GM18868 (cell line): ENCODE measurements around the gene TTC21A.

Experiments
- ATAC-seq: cut with Tn5 transposase; IDR thresholded peaks from one replicate; pipeline ENCODE4 v1.9.1; 2021; ENCODE audit warnings: mild to moderate bottlenecking, moderate library complexity; ENCODE audit not compliant: unreplicated experiment

The TTC21A gene

GRCh38 chr3:39097716-39098472, 9.6 kb upstream of the TTC21A start:
- ATAC-seq: no peak

DNA sequence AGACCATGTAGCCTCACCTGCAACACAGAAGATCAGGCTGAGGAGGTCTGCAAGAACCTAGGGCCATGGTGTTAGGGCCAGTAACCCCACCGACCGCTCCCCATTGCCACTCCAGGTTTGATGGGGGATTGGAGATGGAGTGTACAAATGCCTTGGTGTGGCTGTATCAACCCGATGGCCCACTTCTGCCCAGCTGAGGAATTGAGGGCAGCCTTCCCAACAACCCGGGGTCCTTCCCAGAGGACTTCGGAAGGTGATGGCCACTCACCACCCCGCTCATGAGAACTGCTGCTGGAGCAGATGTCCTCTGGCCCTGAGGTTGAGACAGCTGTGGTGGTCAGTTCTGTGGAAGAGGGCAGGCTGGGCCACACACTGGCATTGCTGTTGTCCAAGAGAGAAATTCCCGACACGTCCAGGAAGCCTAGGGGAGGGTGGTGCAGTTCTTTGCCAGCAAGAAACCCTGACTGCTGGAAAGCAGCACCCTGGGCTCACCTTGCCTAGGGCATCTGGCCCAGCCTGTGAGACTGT, 8.9 kb upstream of the TTC21A start:
- no peak for ATAC-seq

DNA sequence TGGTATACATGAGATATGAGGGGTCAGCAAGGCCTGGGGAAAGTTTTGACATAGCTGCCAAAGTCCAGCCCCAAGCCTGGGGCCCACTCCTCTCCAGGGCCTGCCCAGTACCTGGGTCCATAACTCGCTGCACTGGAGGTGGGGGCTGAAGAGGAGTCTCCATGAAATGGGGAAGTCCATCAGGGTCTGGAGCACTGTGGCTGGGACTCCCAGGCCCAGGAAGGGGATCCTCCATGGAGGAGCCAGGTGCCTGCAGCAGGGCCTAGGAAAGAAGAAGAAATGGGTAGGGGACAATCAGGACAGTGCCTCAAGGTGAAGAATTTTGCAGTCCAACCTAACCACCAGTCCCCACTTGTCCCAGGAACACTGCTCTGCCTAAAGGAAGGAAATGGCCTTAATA, 8.2 kb upstream of the TTC21A start:
- no peak for ATAC-seq

DNA sequence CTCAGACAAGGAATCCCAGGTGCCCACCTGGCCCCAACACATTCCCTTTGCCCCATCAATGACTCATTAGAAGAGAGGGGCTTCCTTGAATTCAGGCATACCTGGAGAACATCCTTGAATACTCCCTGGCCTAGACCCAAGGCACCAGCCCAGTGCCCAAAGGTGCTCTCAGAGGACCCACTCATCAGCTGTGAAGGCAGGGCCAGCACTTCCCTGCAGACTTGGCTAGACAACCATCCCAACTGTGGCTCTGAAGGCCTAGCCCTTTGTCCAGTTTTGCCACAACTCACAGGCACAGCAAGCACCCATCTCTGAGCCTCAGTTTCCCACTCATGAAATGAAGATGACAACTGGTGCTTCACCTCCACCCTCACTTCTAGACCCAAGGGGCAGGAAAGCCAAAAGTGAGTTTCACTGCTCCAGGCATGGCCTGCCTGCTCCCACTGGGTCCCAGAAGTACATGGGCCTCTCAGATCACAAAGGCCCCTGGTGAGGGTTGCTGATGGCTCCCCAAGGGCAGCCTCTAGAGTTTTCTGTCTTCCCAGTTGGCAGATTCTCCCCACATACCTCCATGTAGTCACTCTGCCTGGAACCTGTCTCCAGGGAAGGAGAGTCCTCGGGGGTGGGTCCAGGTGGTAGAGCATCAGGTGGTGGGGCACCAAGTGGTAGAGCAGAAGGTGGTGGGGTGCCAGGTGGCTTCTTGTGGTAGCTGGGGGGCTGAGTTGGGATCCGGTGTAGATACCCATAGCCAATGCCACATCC, 7.6 kb upstream of the TTC21A start:
- no peak for ATAC-seq

- ATAC-seq: no peak
These were observed 7.0 kb upstream of the TTC21A start for GRCh38 chr3:39100500-39100886.

- ATAC-seq: no peak
These were observed 6.3 kb upstream of the TTC21A start for GRCh38 chr3:39101022-39101689.

DNA sequence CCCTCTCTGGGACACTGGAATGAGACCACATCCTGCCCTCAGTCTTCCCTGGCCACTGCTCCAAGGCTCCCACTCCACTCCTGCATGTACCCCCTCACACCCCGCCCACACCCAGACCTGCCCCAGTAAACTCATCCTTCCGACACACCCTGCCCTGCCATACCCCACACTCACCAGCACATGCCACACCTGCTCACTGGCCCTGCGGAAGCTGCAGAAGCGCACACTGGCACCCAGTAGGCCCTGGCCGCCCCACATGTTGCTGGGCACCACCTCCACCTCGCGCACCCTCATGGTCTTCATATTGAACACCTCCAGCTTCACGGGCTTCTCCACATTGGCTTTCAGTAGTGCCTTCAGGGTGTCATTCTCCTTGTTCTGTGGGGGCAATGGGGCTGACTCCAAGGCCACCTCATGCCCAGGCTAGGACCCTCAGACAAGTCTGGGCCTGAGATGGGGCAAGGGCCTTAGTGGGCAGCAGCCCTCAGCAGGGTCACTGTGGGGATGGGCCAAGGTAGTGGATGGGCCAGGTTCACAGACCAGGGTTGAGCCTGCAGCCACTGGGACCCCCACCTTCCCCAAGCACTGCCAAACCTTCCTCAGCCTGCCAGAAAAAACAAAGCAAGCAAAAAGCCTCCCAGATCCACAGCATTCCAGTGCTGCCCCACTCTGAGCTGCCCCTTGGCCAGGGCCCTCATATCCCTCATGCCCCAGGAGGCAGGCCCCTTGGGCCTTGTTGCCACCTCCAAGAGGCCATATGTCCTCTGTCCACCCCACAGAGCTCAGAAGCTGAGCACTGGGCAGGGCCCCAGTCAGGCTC, 4.8 kb upstream of the TTC21A start:
- no peak for ATAC-seq

GRCh38 chr3:39103324-39103693, 4.2 kb upstream of the TTC21A start:
- ATAC-seq: no peak

- no peak for ATAC-seq
These were observed 3.5 kb upstream of the TTC21A start for GRCh38 chr3:39103791-39104552.

DNA sequence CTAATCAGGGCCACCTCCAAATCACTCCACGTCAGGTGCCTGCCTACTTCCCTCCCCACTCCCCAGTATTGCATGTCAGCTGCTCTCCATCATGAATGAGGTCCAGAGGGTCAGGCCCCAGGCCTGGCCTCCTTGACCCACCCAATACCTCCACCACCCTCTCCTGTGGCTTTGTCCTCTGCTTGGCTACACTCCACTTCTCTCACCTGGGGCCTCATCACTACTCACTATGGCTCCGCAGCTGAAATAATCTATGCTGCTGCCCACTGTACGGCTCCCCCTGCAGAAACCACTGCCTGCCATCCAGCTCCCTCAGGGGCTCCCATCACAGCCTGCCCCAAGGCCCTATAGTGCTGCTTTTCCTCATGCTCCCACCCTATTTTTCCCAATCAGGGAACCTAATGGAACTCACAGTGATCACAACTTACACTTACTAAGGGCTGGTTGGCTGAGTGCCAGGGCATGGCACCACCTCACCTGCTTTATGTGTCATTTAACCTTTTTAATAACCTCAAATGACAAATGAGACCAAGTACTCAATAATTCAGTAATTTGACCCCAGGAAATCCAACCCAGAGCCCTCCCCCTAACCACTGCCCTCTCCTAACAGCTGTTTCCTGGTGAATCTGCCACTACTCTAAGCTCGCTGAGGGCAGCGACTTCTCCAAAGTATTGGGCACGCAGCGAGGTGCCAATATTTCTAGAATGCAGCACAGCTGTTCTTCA, 2.4 kb upstream of the TTC21A start:
- no peak for ATAC-seq

- ATAC-seq: no peak
These were observed 1.8 kb upstream of the TTC21A start for GRCh38 chr3:39105687-39106063.

DNA sequence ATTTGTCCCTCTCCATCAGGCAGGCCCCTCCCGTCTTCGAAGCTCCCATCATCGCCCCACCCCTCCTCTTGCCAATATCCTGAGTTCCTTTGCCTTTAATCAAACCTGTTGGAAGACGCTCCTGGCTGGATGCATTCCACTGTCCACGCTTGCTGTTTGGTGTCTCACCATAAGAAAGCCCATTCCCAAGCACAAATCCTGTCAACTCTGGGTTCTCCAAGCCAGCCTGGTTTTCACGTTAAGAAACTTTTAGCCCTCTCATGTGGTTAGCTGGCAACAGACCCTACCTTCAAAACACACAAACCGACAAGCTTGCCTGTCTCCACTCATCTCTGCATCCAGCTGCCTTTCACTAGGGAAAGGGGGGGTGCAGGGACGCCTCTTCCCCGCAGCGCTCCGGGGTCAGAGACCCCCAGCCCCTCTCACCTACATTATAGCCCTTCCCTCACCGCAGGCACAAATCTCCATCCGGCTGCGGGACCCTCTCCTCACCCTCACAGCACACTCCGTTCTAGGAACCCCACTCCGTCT, 1.1 kb upstream of the TTC21A start:
- no peak for ATAC-seq

GRCh38 chr3:39106851-39107387, 561 bp upstream of the TTC21A start:
- ATAC-seq: no peak

GRCh38 chr3:39108200-39108710, 775 bp downstream of the TTC21A start:
- ATAC-seq: peak; percentile 86

DNA sequence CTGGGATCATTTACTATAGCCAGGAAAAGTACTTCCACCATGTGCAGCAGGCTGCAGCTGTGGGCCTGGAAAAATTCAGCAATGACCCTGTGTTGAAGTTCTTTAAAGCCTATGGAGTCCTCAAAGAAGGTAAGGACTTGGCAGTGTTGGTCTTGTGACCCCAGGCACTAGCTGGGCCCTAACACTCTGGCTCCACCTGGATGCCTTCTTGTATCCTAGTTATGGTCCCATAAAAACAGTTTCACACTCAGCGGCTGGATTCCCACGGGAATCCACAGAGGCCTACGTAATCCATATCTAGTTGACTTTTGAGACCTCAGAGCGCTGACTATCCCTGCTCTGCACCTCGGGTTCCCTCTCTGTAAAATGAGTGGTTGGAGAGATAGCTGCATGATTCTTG, 1.6 kb downstream of the TTC21A start:
- no peak for ATAC-seq

- no peak for ATAC-seq
These were observed 2.7 kb downstream of the TTC21A start for GRCh38 chr3:39110041-39110639.

- no peak for ATAC-seq
These were observed 4.6 kb downstream of the TTC21A start for GRCh38 chr3:39112113-39112512.

GRCh38 chr3:39112535-39112934, 5.1 kb downstream of the TTC21A start:
- ATAC-seq: no peak
